DMS114 treated with DMSO at 0.1 percent for 48 hours (cell line): ENCODE results near the gene EXT2.

Experiments used
- DNase-seq: peaks from one replicate; lab custom pipeline; 2025; ENCODE audit not compliant: unreplicated experiment; lab: John Stamatoyannopoulos, UW

Gene EXT2

GRCh38 chr11:44130751-44131150 lies 35.3 kb downstream of the EXT2 start:
- no peak for DNase-seq

GRCh38 chr11:44133335-44133946 lies 38.0 kb downstream of the EXT2 start:
- peak; percentile 26 for DNase-seq

GRCh38 chr11:44134625-44135024 lies 39.1 kb downstream of the EXT2 start:
- DNase-seq = no peak

GRCh38 chr11:44136176-44136945 lies 40.9 kb downstream of the EXT2 start:
- no peak for DNase-seq

GRCh38 chr11:44137057-44137456 lies 41.6 kb downstream of the EXT2 start:
- DNase-seq = no peak

- no peak for DNase-seq
Measured at GRCh38 chr11:44138286-44138685, 42.8 kb downstream of the EXT2 start.

GRCh38 chr11:44138980-44139379 lies 43.5 kb downstream of the EXT2 start:
- no peak for DNase-seq

- no peak for DNase-seq
Measured at GRCh38 chr11:44139565-44140330, 44.3 kb downstream of the EXT2 start.

GRCh38 chr11:44140372-44140771 lies 44.9 kb downstream of the EXT2 start:
- DNase-seq = no peak

GRCh38 chr11:44140805-44141204 lies 45.3 kb downstream of the EXT2 start:
- no peak for DNase-seq

GRCh38 chr11:44143987-44144909 lies 48.8 kb downstream of the EXT2 start:
- DNase-seq = no peak

GRCh38 chr11:44145011-44145775 lies 49.7 kb downstream of the EXT2 start:
- no peak for DNase-seq

GRCh38 chr11:44146931-44147330 lies 51.5 kb downstream of the EXT2 start:
- no peak for DNase-seq

- no peak for DNase-seq
Measured at GRCh38 chr11:44147751-44148150, 52.3 kb downstream of the EXT2 start.

GRCh38 chr11:44149651-44150050 lies 54.2 kb downstream of the EXT2 start:
- no peak for DNase-seq

- DNase-seq = no peak
Measured at GRCh38 chr11:44150401-44150800, 54.9 kb downstream of the EXT2 start.

GRCh38 chr11:44157019-44157418 lies 61.5 kb downstream of the EXT2 start:
- no peak for DNase-seq

GRCh38 chr11:44158384-44158783 lies 62.9 kb downstream of the EXT2 start:
- no peak for DNase-seq

GRCh38 chr11:44159848-44160721 lies 64.6 kb downstream of the EXT2 start:
- no peak for DNase-seq
